BLaER1 treated with 17β-estradiol and CSF1 and Interleukin-3, amounts not matched to agents 10 nM and 100 nM (cell line): ENCODE measurements around the gene GALNTL6.

Experiments used
- H3K27ac ChIP-seq, 11 experiments: shearing (Covaris generic); formaldehyde crosslinking; 2 replicates each; pipeline ENCODE4 v1.8.1; 2022
- H3K27me3 ChIP-seq, 11 experiments: shearing (Covaris generic); formaldehyde crosslinking; 2 replicates each; pipeline ENCODE4 v1.8.1; 2022
- H3K36me3 ChIP-seq, 11 experiments: shearing (Covaris generic); formaldehyde crosslinking; 2 replicates each; pipeline ENCODE4 v1.8.1; 2022
- H3K4me1 ChIP-seq, 10 experiments: shearing (Covaris generic); formaldehyde crosslinking; 2 replicates each; pipeline ENCODE4 v1.8.1; 2022
- H3K4me2 ChIP-seq, 11 experiments: shearing (Covaris generic); formaldehyde crosslinking; 2 replicates each; pipeline ENCODE4 v1.8.1; 2022
- H3K4me3 ChIP-seq, 10 experiments: shearing (Covaris generic); formaldehyde crosslinking; 2 replicates each; pipeline ENCODE4 v1.8.1; 2022
- H3K9ac ChIP-seq, 11 experiments: shearing (Covaris generic); formaldehyde crosslinking; 2 replicates each; pipeline ENCODE4 v1.8.1; 2022
- H3K9me3 ChIP-seq, 11 experiments: shearing (Covaris generic); formaldehyde crosslinking; replicated peaks in 1 of 11; 2 replicates each; pipeline ENCODE4 v1.8.1; 2022
- H4K20me1 ChIP-seq, 11 experiments: shearing (Covaris generic); formaldehyde crosslinking; 2 replicates each; pipeline ENCODE4 v1.8.1; 2022
- Cebpa-rat ChIP-seq, 11 experiments: shearing (Covaris generic); IDR thresholded peaks; 2 replicates each; pipeline ENCODE4 v1.8.1; 2022

GALNTL6 gene

DNA sequence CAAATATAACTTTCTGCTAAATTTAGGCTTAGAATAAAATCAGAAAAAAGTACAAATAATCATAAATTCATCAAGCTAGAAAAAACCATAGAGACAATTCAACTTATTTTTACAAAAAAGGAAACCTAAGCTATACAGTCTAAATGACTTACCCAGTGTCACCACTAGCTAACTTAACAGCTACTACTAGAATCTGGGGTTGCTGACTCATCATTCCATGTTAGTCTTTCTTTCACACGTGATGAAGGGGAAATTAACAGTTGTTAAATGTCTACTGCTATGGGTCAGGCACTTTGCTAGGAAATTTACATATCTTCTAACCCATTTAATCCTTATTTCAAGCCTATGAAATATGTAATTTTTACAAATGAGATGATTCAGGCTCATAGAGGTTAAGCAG, 1006.1 kb downstream of the GALNTL6 start:
- no peaks in the 10 kb centered on the region for H4K20me1 ChIP-seq
- no peak for TF ChIP-seq Cebpa-rat (IDR thresholded peaks at IDR 0.05)
- H3K27ac ChIP-seq = no peak overlapping the region
- H3K36me3 ChIP-seq = no peaks in the 10 kb centered on the region
- H3K4me3 ChIP-seq = no peak overlapping the region
- H3K9ac ChIP-seq = no peak overlapping the region
- no peaks in the 10 kb centered on the region for H3K27me3 ChIP-seq
- H3K4me1 ChIP-seq = no peaks in the 10 kb centered on the region
- no peak overlapping the region for H3K4me2 ChIP-seq
- no peaks in the 10 kb centered on the region for H3K9me3 ChIP-seq

DNA sequence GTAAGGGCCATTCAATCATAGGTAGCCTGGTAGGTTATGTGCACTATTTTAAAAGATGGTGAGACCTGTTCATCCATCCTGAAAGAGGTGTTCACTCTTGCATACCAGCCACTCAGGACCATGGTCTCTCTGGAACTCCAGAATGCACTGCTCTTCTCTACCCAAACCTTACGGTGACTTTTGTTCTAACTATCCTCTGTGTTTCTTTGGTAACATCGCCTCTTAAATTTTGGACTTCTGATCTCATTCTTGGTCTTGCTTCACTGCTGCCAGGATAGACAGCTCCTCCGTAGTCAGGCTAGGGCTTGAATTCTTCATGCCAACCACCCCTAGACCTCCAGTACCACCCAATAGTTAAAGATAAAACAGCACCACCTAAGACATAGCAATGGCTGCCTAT, 1009.1 kb downstream of the GALNTL6 start:
- Histone ChIP-seq H3K9me3 (no peaks in the 10 kb centered on the region), H3K36me3 (no peaks in the 10 kb centered on the region), H3K27ac (no peak overlapping the region), H3K4me2 (no peak overlapping the region), H3K27me3 (no peaks in the 10 kb centered on the region), H3K4me1 (no peaks in the 10 kb centered on the region), H3K4me3 (no peak overlapping the region), H4K20me1 (no peaks in the 10 kb centered on the region), H3K9ac (no peak overlapping the region)
- no peak for TF ChIP-seq Cebpa-rat (IDR thresholded peaks at IDR 0.05)

DNA sequence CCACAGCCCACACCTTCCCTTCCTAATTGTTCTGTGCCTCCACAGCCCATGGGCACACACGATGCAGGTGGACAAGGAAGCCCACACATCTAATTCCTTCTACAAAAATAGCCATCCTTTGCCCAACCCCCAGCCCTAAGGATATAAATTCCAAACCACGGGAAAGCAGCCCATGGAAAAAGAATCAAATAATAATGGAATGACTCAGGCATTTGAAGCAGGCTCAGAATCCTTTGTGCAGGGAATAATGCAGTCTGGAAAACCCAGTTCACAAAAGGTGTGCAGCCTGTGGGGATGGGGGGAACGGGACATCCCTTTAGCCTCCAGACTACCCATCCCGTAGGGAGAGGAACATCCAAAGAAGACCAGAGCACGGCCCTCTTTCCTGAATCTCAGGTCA, 1013.1 kb downstream of the GALNTL6 start:
- H3K27ac ChIP-seq = no peak overlapping the region
- no peaks in the 10 kb centered on the region for H3K36me3 ChIP-seq
- no peak for TF ChIP-seq Cebpa-rat (IDR thresholded peaks at IDR 0.05)
- no peak overlapping the region for H3K9ac ChIP-seq
- H3K4me1 ChIP-seq = no peaks in the 10 kb centered on the region
- no peak overlapping the region for H3K4me3 ChIP-seq
- no peaks in the 10 kb centered on the region for H3K9me3 ChIP-seq
- H3K4me2 ChIP-seq = no peak overlapping the region
- H4K20me1 ChIP-seq = no peaks in the 10 kb centered on the region
- no peaks in the 10 kb centered on the region for H3K27me3 ChIP-seq

DNA sequence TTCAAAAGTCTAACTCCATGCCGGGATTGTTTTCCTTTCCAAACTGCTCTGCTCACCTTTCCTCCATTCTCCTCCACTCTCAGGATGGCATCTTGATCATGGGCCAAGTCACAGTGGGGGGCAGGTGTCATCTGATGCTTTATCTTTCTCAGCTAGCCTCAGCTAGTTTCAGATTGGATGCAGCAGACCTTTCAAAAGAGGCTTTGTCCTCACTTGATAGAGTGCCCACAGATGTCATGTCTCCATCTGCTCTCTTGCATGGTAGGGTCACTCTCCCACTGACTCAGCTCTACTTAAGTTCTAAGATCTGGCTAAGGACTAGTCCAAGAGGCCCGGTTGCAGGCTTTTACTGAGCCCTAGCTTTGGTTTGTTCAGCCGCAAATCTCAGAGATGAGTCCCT, 1013.7 kb downstream of the GALNTL6 start:
- Histone ChIP-seq H3K4me3 (no peak overlapping the region), H3K27me3 (no peaks in the 10 kb centered on the region), H4K20me1 (no peaks in the 10 kb centered on the region), H3K9ac (no peak overlapping the region), H3K27ac (no peak overlapping the region), H3K36me3 (no peaks in the 10 kb centered on the region), H3K4me2 (no peak overlapping the region), H3K9me3 (no peaks in the 10 kb centered on the region), H3K4me1 (no peaks in the 10 kb centered on the region)
- no peak for TF ChIP-seq Cebpa-rat (IDR thresholded peaks at IDR 0.05)

DNA sequence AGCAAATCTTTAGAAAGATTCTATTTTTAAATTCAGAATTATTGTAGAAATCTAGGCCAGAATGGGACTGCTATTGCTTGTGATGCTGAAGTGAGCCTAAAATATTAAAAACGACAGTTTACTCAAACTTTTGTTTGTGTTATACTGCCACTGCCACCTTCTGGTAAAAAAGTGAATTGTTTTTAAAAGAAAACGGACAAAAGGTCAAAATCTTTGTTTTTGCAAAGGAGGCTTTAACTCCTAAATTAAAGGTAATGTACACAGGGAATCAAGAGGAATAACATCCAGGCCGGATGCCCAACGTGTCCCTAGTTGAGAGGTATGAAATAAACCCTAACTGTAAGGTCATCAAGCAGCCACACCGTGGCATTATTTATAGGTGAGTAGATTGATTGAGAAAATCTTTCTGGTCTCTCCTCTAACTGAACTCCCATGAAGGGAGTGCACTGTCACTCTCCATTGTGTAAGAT, 1017.1 kb downstream of the GALNTL6 start:
- Histone ChIP-seq H3K27ac (no peak overlapping the region), H4K20me1 (no peaks in the 10 kb centered on the region), H3K9me3 (no peaks in the 10 kb centered on the region), H3K4me3 (no peak overlapping the region), H3K4me1 (no peaks in the 10 kb centered on the region), H3K27me3 (no peaks in the 10 kb centered on the region), H3K36me3 (no peaks in the 10 kb centered on the region), H3K9ac (no peak overlapping the region), H3K4me2 (no peak overlapping the region)
- TF ChIP-seq Cebpa-rat (IDR thresholded peaks at IDR 0.05) = no peak

DNA sequence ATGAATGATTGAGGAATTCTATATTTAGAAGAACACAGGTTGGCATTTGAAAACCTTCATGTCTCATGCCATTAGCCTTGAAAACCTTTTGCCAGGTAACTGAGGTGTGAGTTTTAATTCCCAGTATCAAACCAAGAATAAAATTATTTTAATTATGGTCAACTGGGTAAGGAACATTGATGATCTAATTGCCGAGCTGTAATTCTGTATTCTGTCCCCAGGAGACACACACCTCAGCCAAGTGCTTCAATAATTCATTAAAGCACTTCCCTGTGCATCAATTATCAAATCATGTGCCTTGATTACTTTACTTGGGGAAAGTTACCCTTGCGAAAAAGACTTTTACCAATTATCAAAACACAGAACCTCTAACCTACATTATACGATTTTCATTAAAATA, 1023.5 kb downstream of the GALNTL6 start:
- no peak overlapping the region for H3K4me2 ChIP-seq

DNA sequence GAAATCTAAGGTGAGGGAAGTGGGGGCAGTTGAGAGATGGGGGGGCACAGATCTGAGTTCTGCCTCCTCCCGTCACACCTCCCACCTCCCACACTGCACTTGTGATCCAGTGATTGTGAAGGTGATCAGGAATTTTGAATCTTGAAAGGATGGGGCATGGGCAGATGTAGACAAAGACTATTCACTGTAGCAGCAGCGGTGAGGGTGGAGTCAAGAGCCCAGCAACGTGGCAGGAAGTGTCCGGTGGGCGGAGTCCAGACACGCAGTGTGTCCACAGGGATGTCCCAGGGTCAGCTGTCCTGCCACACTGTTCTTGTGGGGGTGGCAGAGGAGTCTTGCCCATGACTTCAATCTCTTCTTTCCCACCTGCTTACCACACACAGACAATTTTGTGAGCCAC, 1024.9 kb downstream of the GALNTL6 start:
- peaks cover 0 to 19% (median 0%) of the 10 kb centered on the region in 10 experiments; a peak in 4 of 20 replicates for H3K4me1 ChIP-seq
- H3K4me2 ChIP-seq = no peak overlapping the region
- H3K4me3 ChIP-seq = no peak overlapping the region
- no peaks in the 10 kb centered on the region for H3K9me3 ChIP-seq
- H3K9ac ChIP-seq = no peak overlapping the region
- no peak overlapping the region for H3K27ac ChIP-seq
- no peaks in the 10 kb centered on the region for H4K20me1 ChIP-seq
- H3K27me3 ChIP-seq = no peaks in the 10 kb centered on the region
- no peaks in the 10 kb centered on the region for H3K36me3 ChIP-seq
- TF ChIP-seq Cebpa-rat (IDR thresholded peaks at IDR 0.05) = no peak

More for the DNA sequence above, 1023.5 kb downstream of the GALNTL6 start:
- Histone ChIP-seq H3K9ac (no peak overlapping the region), H3K9me3 (no peaks in the 10 kb centered on the region), H3K27me3 (no peaks in the 10 kb centered on the region), H3K4me1 (peaks cover 0 to 19% (median 0%) of the 10 kb centered on the region in 10 experiments; a peak in 4 of 20 replicates), H3K27ac (no peak overlapping the region), H3K4me3 (no peak overlapping the region), H4K20me1 (no peaks in the 10 kb centered on the region), H3K36me3 (no peaks in the 10 kb centered on the region)
- TF ChIP-seq Cebpa-rat (IDR thresholded peaks at IDR 0.05) = no peak

DNA sequence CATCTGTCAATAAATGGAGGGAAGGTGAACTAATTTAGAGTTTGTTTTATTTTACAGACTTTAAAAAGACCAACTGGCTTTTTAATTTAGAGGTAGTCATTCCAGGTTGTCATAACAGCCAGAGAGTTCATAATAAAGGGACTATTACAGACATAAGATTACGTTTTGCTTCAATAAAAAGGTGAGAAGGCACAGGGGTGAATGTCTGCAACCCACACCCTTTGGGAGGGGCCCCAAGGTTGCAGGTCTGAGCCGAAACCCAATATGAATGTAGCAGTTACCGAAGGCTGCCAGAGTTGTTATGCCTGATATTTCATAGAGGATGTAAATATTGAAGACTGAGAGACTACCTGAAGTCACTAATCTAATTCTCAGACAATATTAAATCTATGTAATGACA, 1025.7 kb downstream of the GALNTL6 start:
- H4K20me1 ChIP-seq = no peaks in the 10 kb centered on the region
- H3K9ac ChIP-seq = no peak overlapping the region
- H3K27me3 ChIP-seq = no peaks in the 10 kb centered on the region
- H3K9me3 ChIP-seq = no peaks in the 10 kb centered on the region
- peaks cover 0 to 19% (median 0%) of the 10 kb centered on the region in 10 experiments; a peak in 4 of 20 replicates for H3K4me1 ChIP-seq
- H3K4me2 ChIP-seq = no peak overlapping the region
- no peaks in the 10 kb centered on the region for H3K36me3 ChIP-seq
- no peak overlapping the region for H3K27ac ChIP-seq
- no peak for TF ChIP-seq Cebpa-rat (IDR thresholded peaks at IDR 0.05)
- H3K4me3 ChIP-seq = no peak overlapping the region

DNA sequence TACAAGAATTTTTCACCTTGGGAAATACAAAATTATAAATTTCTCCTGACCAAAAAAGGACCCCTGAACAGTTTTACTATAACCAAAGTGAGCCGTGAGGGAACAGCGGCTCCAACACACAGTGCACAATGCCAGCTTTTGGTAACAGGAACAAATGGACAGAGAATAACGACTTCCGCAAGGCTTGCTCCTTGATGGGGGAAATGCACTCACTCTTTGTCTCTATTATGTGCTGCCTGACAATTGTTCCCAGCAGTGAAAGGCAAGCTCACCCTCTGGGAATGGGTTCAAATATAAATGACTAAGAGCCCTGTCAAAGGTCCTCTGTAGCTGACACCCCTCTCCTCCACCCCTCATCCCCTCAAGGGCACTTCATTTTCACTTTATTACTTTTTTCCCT, 1029.6 kb downstream of the GALNTL6 start:
- no peaks in the 10 kb centered on the region for H3K9me3 ChIP-seq
- TF ChIP-seq Cebpa-rat (IDR thresholded peaks at IDR 0.05) = no peak
- peaks cover 0 to 19% (median 0%) of the 10 kb centered on the region in 10 experiments; a peak in 4 of 20 replicates for H3K4me1 ChIP-seq
- no peak overlapping the region for H3K9ac ChIP-seq
- H3K4me2 ChIP-seq = no peak overlapping the region
- no peak overlapping the region for H3K4me3 ChIP-seq
- no peak overlapping the region for H3K27ac ChIP-seq
- no peaks in the 10 kb centered on the region for H3K36me3 ChIP-seq
- H3K27me3 ChIP-seq = no peaks in the 10 kb centered on the region
- no peaks in the 10 kb centered on the region for H4K20me1 ChIP-seq

DNA sequence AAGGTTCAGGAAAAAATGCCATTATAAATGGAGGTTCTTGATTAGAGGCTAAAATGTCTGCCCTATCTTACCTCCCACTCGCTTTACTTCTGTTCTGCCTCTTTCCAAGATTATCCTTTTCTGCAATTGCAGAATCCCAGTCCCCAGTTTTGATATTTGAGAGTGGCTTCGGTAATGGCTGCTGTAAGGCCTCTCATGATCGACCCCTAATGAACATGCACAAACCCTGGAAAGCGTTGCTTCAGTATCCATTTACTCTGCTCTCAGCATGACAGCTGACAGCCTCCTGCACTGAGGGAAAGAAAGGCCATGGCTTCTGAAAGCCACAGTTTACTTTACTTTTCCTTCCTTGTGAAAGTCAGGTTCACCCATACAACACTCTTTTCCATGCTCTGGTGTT, 1030.0 kb downstream of the GALNTL6 start:
- no peak for TF ChIP-seq Cebpa-rat (IDR thresholded peaks at IDR 0.05)
- Histone ChIP-seq H4K20me1 (no peaks in the 10 kb centered on the region), H3K27ac (no peak overlapping the region), H3K4me2 (no peak overlapping the region), H3K4me1 (peaks cover 0 to 19% (median 0%) of the 10 kb centered on the region in 10 experiments; a peak in 4 of 20 replicates), H3K9ac (no peak overlapping the region), H3K36me3 (no peaks in the 10 kb centered on the region), H3K9me3 (no peaks in the 10 kb centered on the region), H3K27me3 (no peaks in the 10 kb centered on the region), H3K4me3 (no peak overlapping the region)
